ENCODE measurements around the gene GOLGA3. TPM values are rescaled to one million over a fixed set of nuclear protein-coding genes. Genes with fewer than 3 reads are reported as not detected.
"Not testable (repeated sequence)": the region's sequence is repeated elsewhere in the genome, so short reads cannot be mapped to it uniquely, and the experiment has no call there.

GOLGA3 gene
- total RNA-seq, 1 donor from 2014 or later, result 62.0 TPM

GRCh38 chr12:132856581-132856980, 27.9 kb upstream of the GOLGA3 start:
- no peak for DNase-seq (ENCODE audit: extremely low spot score, unreplicated experiment)
- H3K36me3 Mint-ChIP-seq, result peaks cover 22% of the 10 kb centered on the region
- H3K27ac Mint-ChIP-seq, result no peak overlapping the region
- no peaks in the 10 kb centered on the region for H3K27me3 Mint-ChIP-seq
- no peak for TF ChIP-seq CTCF (conservative IDR thresholded peaks at IDR 0.05)
- no peaks in the 10 kb centered on the region for H3K4me1 Mint-ChIP-seq (ENCODE audit: unreplicated experiment)
- no peak overlapping the region for H3K4me3 Mint-ChIP-seq
- no peaks in the 10 kb centered on the region for H3K9me3 Mint-ChIP-seq

- not testable (repeated sequence) for H3K27me3 Mint-ChIP-seq; DNase-seq (ENCODE audit: extremely low spot score, unreplicated experiment); H3K9me3 Mint-ChIP-seq; H3K4me3 Mint-ChIP-seq; H3K4me1 Mint-ChIP-seq (ENCODE audit: unreplicated experiment); H3K27ac Mint-ChIP-seq
- H3K36me3 Mint-ChIP-seq, result peaks cover 19% of the 10 kb centered on the region
Measured at GRCh38 chr12:132855211-132855610, 26.5 kb upstream of the GOLGA3 start.

GRCh38 chr12:132853285-132854092, 24.8 kb upstream of the GOLGA3 start:
- Mint-ChIP-seq H3K27ac (no peak overlapping the region), H3K27me3 (no peaks in the 10 kb centered on the region), H3K4me3 (no peak overlapping the region), H3K36me3 (peaks cover 13% of the 10 kb centered on the region), H3K9me3 (no peaks in the 10 kb centered on the region), H3K4me1 (ENCODE audit: unreplicated experiment) (no peaks in the 10 kb centered on the region)
- no peak for TF ChIP-seq CTCF (conservative IDR thresholded peaks at IDR 0.05)
- no peak for DNase-seq (ENCODE audit: extremely low spot score, unreplicated experiment)

- no peak for TF ChIP-seq CTCF (conservative IDR thresholded peaks at IDR 0.05)
- Mint-ChIP-seq H3K4me1 (ENCODE audit: unreplicated experiment) (no peaks in the 10 kb centered on the region), H3K4me3 (no peak overlapping the region), H3K36me3 (peaks cover 13% of the 10 kb centered on the region), H3K27ac (no peak overlapping the region), H3K27me3 (no peaks in the 10 kb centered on the region), H3K9me3 (no peaks in the 10 kb centered on the region)
- DNase-seq (ENCODE audit: extremely low spot score, unreplicated experiment), result no peak
Measured at GRCh38 chr12:132852496-132852895, 23.8 kb upstream of the GOLGA3 start.

GRCh38 chr12:132851465-132851864, 22.8 kb upstream of the GOLGA3 start:
- no peak for TF ChIP-seq CTCF (conservative IDR thresholded peaks at IDR 0.05)
- H3K4me3 Mint-ChIP-seq, result no peak overlapping the region
- no peak for DNase-seq (ENCODE audit: extremely low spot score, unreplicated experiment)
- peaks cover 13% of the 10 kb centered on the region for H3K36me3 Mint-ChIP-seq
- H3K27me3 Mint-ChIP-seq, result no peaks in the 10 kb centered on the region
- no peaks in the 10 kb centered on the region for H3K9me3 Mint-ChIP-seq
- H3K4me1 Mint-ChIP-seq (ENCODE audit: unreplicated experiment), result no peaks in the 10 kb centered on the region
- no peak overlapping the region for H3K27ac Mint-ChIP-seq

GRCh38 chr12:132850291-132850690, 21.6 kb upstream of the GOLGA3 start:
- TF ChIP-seq CTCF (conservative IDR thresholded peaks at IDR 0.05), result no peak
- Mint-ChIP-seq H3K9me3 (no peaks in the 10 kb centered on the region), H3K36me3 (peaks cover 9% of the 10 kb centered on the region)

More at GRCh38 chr12:132850291-132850690, 21.6 kb upstream of the GOLGA3 start:
- H3K4me3 Mint-ChIP-seq, result no peak overlapping the region
- no peak overlapping the region for H3K27ac Mint-ChIP-seq
- H3K4me1 Mint-ChIP-seq (ENCODE audit: unreplicated experiment), result no peaks in the 10 kb centered on the region
- no peaks in the 10 kb centered on the region for H3K27me3 Mint-ChIP-seq
- DNase-seq (ENCODE audit: extremely low spot score, unreplicated experiment), result no peak
